SK-N-MC (cell line): Measurements from ENCODE around the gene UBL4B.
A peak's percentile ranks its signal among the peaks of the same experiment; 100 is the strongest.

Experiments used
- DNase-seq: peaks from one replicate; pipeline ENCODE4 v3.0.0-alpha.2; 2011; ENCODE audit warnings: low read depth, low spot score
- H3K27ac ChIP-seq: fragments of 200-600 bp; sonication (generic); 2 replicates; pipeline ENCODE4 v1.5.1; 2016; ENCODE audit warnings: mixed run types
- H3K36me3 ChIP-seq: fragments of 200-600 bp; sonication (generic); 2 replicates; pipeline ENCODE4 v1.6.1; 2017; ENCODE audit warnings: antibody characterized with exemption, low read length, mixed read lengths; ENCODE audit not compliant: insufficient read depth
- H3K4me3 ChIP-seq: fragments of 200-600 bp; sonication (generic); 2 replicates; pipeline ENCODE4 v1.5.1; 2016
- H3K9ac ChIP-seq: fragments of 200-600 bp; sonication (generic); 2 replicates; pipeline ENCODE4 v1.8.0; 2017; ENCODE audit warnings: mixed run types, mixed read lengths; ENCODE audit not compliant: insufficient read length
- H3K9me3 ChIP-seq: fragments of 200-600 bp; sonication (generic); 2 replicates; pipeline ENCODE4 v1.6.1; 2017; ENCODE audit warnings: low read depth, mild to moderate bottlenecking, antibody characterized with exemption, low read length, moderate library complexity, mixed read lengths
- EZH2 ChIP-seq: fragments of 200-600 bp; sonication (generic); IDR thresholded peaks from one replicate; pipeline ENCODE4 v1.6.1; 2017; ENCODE audit warnings: antibody characterized with exemption
- FOXP2 ChIP-seq: optimal IDR thresholded peaks from 2 replicates; pipeline ENCODE3; 2011; ENCODE audit warnings: mild to moderate bottlenecking, moderate library complexity; ENCODE audit not compliant: insufficient read depth; ENCODE audit errors: extremely low read length, control extremely low read depth
- POLR2AphosphoS5 ChIP-seq: IDR thresholded peaks from 2 replicates; pipeline ENCODE4 v1.6.1; 2012; ENCODE audit warnings: mild to moderate bottlenecking, low read depth, low read length, borderline replicate concordance

UBL4B gene, protein sequence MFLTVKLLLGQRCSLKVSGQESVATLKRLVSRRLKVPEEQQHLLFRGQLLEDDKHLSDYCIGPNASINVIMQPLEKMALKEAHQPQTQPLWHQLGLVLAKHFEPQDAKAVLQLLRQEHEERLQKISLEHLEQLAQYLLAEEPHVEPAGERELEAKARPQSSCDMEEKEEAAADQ

DNA sequence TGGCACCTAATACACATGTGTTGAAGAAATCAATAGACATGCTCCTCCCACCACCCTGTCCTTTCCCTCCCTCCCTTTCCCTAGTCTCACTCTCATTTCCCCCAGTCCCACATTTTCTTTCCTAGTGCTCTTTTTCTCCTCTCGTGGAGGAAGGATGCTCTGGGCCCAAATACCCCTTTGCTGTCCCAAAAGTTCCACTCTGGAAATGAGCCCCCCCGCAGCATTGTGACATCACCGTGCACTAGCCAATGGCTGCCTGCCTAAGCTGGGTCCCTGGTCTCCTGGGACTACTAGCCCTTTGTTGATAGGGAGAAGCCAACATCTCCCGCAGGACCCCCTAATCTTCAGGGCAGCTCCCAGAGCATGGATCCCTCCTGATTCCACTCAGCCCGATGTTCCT is at the start of gene UBL4B:
UBL4B (plus strand) TSS at position 301 of the 400 bp plus-strand sequence; CDS start at position 393, 92 bp downstream.
- Histone ChIP-seq H3K9ac (no peak within 1 kb of the TSS), H3K4me3 (no peak within 1 kb of the TSS), H3K9me3 (no peaks in the 10 kb centered on the region), H3K27ac (no peak within 1 kb of the TSS), H3K36me3 (no peaks in the 10 kb centered on the region)
- TF ChIP-seq FOXP2 (no peak), POLR2AphosphoS5 (no peak), EZH2 (no peak)
- DNase-seq: no peak

DNA sequence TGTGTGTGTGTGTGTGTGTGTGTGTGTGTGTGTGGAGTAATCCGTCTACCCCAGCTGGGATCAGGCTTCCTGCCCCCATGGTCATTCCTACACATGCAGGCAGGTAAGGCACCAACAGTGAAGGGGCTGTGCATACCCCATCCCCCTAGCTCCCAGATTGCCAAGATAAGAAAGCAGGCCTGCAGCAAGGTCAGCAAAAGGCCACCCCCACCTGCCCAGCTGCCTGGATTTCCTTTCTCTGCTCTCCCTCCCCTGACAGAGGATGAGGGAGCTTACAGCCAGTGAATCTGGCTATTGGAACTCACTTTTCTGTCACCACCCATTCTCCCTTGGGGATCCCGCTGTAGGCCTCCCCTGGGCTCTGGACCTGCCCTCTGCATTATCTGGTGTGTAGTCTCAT is 49.6 kb upstream of the UBL4B start:
- Histone ChIP-seq H3K4me3 (no peak overlapping the region), H3K9me3 (no peaks in the 10 kb centered on the region), H3K27ac (peak overlapping the region; percentile 46; the same call in 1 of the 2 replicates), H3K9ac (no peak overlapping the region), H3K36me3 (peaks cover 27% of the 10 kb centered on the region; the same call in 1 of the 2 replicates)
- no peak for TF ChIP-seq EZH2
- TF ChIP-seq FOXP2: no peak
- TF ChIP-seq POLR2AphosphoS5: no peak
- no peak for DNase-seq

DNA sequence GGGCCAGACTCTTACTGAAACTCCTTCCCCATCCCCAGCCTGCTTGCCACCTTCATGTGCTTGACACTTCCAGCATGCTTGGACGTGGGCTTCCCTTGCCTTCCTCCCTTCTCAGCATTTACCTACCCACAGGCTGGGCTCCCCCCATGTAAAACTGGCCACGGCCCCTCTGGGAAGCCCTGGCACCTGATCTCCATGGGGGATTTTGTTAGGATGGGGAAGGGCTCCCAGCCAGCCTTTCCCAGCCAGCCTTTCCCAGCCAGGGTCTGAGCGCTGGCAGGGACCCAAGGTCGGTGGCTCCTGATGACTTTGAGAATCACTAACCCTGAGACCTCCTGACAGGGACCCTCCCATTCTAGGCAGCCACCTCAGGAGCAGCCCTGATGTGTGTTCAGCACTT is 48.5 kb upstream of the UBL4B start:
- no peaks in the 10 kb centered on the region for H3K9me3 ChIP-seq
- no peak for DNase-seq
- no peak overlapping the region for H3K4me3 ChIP-seq
- TF ChIP-seq EZH2 (no peak), FOXP2 (no peak), POLR2AphosphoS5 (no peak)
- H3K9ac ChIP-seq: no peak overlapping the region
- H3K36me3 ChIP-seq: peaks cover 31% of the 10 kb centered on the region; the same call in 1 of the 2 replicates
- H3K27ac ChIP-seq: no peak overlapping the region

DNA sequence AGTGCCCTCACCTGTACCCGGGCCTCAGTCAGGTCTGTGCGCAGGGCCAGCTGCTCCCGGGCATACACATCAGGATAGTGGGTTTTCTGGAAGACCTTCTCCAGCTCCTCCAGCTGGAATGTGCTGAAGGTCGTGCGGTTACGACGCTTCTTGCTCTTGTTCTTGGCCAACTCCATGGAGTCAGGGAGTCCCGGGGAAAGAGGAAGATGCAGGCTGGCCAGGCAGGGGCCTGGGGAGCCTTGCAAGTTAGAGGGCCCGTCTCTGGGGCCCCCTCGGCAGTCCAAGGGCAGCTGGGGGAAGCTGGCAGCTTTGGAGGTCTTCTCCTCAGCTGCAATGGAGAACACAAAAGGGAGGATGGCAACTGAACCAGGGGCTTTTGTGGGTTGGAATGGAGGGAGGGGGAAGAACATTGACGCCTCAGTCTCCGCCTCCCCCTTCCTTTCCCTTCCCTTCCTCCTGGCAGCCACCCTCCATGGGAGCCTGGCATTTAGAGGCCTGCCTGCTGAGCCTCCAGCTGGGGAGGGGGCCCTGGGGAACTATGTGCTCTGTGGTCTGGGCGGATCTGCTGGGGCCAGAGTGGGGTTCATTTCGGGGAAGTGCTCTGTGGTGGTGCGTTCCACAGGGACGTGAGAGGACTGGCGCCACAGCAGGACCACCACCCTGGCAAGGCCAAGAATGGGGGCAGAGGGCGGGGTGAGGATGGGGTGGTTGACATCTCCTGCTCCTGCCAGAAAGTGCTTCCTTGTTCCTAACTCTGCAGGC is 47.5 kb upstream of the UBL4B start:
- peak overlapping the region; percentile 20 for H3K9ac ChIP-seq
- H3K36me3 ChIP-seq: peaks cover 38% of the 10 kb centered on the region; the same call in 1 of the 2 replicates
- no peak for TF ChIP-seq FOXP2
- TF ChIP-seq POLR2AphosphoS5: no peak
- TF ChIP-seq EZH2: no peak
- peak overlapping the region; percentile 61 for H3K4me3 ChIP-seq
- no peak for DNase-seq
- peak overlapping the region; percentile 86 for H3K27ac ChIP-seq
- H3K9me3 ChIP-seq: no peaks in the 10 kb centered on the region

DNA sequence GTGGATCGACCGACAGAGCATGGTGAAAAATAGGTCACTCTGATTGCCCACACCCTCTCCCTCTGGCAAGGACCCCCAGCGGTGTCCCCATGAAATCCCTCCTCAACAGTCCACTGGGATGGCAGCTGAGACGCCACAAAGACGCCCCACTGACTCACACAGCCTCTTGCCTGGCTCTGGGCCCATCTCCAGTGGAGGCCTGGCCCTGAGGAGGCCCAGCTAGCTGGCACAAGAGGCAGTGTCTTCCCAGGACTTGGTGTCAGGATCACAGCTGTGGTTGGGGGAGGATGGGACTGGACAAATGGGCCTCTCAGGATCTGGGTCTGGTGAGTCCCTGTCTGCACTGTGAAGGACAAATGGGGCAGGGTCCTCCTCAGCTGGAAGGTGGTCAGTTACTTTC is 46.4 kb upstream of the UBL4B start:
- TF ChIP-seq FOXP2 (no peak), EZH2 (no peak), POLR2AphosphoS5 (no peak)
- H3K9me3 ChIP-seq: no peaks in the 10 kb centered on the region
- no peak for DNase-seq
- peaks cover 32% of the 10 kb centered on the region; the same call in 1 of the 2 replicates for H3K36me3 ChIP-seq
- H3K4me3 ChIP-seq: peak overlapping the region; percentile 61
- H3K9ac ChIP-seq: peak overlapping the region; percentile 20
- H3K27ac ChIP-seq: peak overlapping the region; percentile 86

DNA sequence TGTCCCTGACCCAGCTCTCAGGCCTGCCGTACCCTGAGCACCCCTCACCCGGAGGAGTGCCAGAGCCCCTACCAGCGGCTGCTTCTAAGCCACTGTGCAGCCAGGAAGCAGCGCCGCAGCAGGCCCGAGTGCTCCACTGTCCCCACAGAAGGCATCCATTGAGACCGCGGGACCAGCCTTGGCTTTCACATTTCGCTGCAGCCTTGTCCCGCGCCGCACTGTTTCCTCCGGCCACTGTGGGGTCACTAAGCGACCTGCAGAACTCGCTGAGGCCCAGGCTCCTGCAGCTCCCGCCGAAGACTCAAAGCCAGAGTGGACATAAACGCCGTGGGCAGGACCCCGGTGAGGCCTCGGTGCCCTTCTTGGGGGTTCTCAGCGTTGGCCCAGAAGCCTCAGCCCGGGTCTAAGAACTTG is 44.8 kb upstream of the UBL4B start:
- Histone ChIP-seq H3K27ac (no peak overlapping the region; the same call in 1 of the 2 replicates), H3K36me3 (peaks cover 32% of the 10 kb centered on the region; the same call in 1 of the 2 replicates), H3K9ac (no peak overlapping the region), H3K4me3 (no peak overlapping the region), H3K9me3 (no peaks in the 10 kb centered on the region)
- no peak for DNase-seq
- no peak for TF ChIP-seq POLR2AphosphoS5
- no peak for TF ChIP-seq EZH2
- no peak for TF ChIP-seq FOXP2

DNA sequence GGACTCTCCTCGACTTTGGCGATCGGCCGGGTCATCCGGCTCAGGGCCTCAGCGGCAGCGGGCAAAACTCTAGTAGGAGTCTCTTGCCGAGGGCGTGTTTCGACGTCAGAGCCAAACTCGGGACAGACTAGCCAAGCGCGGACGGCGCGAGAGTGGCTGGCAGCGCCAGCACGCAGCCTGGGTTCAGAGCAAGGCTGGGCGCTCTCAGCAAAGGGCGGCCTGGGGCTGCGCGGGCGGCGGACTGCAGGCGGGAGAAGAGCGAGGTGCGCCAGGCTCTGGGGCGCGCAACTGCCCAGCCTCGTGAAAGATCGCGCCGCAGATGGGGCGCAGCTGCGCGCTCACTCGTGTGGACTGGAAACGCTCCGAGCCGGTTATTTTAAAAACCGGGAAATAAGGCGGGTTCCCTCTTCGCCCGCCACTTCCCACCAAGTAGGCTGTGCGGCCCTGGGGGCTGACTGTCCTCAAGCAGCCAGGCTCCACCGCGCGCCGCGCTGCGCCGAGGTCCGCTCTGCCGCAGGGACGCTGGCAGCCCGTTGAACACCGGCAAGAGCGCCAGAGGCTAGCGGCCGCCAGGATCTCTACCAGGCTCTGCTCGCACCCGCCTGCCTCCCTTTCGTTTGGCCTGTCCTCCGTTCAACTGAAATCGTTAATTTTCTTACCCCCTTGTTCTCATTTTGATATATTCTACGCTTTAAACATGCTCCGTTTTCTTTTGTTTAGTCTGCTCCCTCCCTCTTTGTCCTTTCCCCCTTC is 44.2 kb upstream of the UBL4B start:
- no peak overlapping the region for H3K27ac ChIP-seq
- H3K9me3 ChIP-seq: no peaks in the 10 kb centered on the region
- DNase-seq: no peak
- TF ChIP-seq FOXP2 (no peak), POLR2AphosphoS5 (no peak), EZH2 (no peak)
- no peak overlapping the region for H3K4me3 ChIP-seq
- peaks cover 32% of the 10 kb centered on the region; the same call in 1 of the 2 replicates for H3K36me3 ChIP-seq
- no peak overlapping the region for H3K9ac ChIP-seq
